ENCODE measurements around the gene FAM114A2.

FAM114A2 gene

GRCh38 chr5:153983885-153984284 lies 54.8 kb downstream of the FAM114A2 start:
- no peak for DNase-seq (ENCODE audit: low spot score)

GRCh38 chr5:153981905-153982605 lies 56.7 kb downstream of the FAM114A2 start:
- DNase-seq (ENCODE audit: low spot score), result no peak

DNA sequence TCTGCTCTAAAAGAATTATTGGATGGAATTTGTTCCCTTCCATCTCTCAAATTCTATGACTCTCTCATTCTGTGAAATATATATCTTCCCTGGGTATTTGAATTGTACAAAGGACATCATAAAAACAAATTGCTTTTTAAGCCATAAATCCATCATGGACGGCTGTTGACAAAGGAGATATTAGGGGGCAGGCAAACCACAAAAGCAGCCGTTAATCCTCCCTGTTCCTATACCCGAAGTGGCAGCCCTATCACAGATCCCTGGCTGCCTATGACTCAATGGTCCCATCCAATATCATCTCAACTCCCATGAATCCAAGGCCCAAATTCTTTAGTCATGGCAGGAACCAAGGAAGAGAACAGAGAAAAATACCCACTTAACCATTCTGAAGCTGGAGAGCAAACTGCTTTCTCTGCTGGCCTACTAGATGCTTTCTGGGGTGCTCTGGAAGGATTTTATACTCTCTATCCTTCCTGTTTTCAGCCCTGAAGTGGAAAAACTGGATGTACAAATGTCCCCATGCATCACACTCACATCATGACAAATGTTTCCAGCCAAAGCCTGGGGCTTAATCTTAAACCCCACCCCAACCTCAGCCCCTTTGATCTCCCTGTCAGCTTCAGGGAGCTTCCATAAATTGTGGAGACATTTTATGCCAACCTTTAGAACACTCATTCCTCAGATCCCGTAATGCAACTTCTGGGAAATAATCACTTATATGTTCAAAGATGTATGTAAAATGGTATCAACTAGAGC lies 59.5 kb downstream of the FAM114A2 start:
- DNase-seq (ENCODE audit: low spot score), result no peak

- DNase-seq (ENCODE audit: low spot score), result no peak
Observed at GRCh38 chr5:153974813-153975163, 63.9 kb downstream of the FAM114A2 start.

- DNase-seq (ENCODE audit: low spot score), result peak; percentile 72
Observed at GRCh38 chr5:153974131-153974812, 64.4 kb downstream of the FAM114A2 start.

DNA sequence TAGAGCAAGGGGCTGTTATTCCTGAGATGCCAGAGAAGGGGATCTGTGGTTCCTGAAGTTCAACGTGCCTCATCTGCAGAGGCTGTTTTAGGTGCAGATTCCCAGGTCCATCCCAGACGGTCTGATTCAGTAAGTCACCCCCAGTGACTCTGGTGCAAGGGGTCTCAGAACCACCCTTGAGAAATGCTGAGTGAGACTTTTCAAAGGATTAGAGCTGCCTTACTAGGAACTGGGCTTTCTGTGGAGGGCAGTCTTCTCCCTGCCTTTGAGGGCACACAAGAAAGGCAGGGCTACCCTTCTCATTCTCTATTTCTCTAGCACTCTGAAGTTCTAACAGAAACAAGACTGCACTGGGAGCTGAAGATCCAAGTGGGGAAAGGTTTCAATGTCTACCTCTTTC lies 66.5 kb downstream of the FAM114A2 start:
- no peak for DNase-seq (ENCODE audit: low spot score)

DNA sequence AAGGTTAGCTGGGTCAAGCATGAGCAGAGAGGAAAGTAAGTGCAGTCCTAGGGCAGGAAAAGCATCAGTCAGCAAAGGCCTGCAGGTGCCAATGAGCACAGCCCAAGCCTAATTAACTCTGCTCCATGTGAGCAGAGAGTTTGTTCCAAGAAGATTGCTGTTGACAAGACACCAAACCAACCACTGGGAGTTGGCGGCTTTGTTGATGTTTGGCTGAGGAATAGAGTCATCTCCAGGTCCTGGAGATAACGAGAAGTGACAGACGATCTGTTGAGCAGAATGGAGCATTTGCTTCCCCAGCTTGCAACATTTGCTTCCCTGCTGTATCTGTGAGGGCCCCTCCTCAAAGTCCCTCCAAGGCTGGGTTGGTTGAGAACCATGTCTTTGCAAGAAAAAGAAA lies 68.2 kb downstream of the FAM114A2 start:
- DNase-seq (ENCODE audit: low spot score), result no peak

- no peak for DNase-seq (ENCODE audit: low spot score)
Observed at GRCh38 chr5:153969563-153969895, 69.2 kb downstream of the FAM114A2 start.

DNA sequence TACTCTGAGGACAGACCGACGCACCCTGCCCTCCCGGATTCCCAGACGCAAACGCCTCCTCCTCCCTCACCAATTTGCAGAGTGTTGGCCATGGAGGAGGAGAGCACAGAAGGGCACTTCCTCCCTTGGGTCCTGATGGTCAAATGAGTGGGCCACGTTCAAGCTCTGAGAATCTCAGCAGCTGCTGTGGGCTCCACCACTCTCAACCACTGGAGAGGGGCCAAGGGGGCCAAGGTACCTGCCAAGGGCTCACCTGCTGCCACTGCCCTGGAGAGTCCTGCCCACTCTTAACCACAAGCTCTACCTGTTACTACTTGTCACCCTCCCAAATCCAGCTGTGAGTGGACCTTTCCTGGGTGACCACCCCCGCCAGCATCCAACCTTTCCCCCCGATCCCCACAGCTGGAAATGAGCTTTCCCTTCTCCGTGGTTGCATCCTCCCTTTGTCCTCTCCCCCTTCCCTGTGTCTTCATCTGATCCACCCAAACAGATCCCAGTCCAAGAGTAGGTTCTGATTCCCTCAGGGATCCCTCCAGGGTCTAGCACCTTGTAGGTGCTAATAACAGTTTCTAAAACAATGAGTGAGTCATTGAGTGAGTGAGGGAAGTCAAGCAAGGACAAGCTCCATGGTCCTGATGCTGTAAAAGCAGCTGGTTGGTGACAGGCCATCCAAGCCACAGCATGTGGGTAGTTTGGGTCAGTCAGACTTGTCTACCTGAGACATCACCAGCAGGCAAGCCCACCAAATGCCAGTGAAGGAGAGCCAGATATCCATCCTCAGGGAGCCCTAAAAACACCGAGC lies 69.7 kb downstream of the FAM114A2 start:
- DNase-seq (ENCODE audit: low spot score), result no peak

DNA sequence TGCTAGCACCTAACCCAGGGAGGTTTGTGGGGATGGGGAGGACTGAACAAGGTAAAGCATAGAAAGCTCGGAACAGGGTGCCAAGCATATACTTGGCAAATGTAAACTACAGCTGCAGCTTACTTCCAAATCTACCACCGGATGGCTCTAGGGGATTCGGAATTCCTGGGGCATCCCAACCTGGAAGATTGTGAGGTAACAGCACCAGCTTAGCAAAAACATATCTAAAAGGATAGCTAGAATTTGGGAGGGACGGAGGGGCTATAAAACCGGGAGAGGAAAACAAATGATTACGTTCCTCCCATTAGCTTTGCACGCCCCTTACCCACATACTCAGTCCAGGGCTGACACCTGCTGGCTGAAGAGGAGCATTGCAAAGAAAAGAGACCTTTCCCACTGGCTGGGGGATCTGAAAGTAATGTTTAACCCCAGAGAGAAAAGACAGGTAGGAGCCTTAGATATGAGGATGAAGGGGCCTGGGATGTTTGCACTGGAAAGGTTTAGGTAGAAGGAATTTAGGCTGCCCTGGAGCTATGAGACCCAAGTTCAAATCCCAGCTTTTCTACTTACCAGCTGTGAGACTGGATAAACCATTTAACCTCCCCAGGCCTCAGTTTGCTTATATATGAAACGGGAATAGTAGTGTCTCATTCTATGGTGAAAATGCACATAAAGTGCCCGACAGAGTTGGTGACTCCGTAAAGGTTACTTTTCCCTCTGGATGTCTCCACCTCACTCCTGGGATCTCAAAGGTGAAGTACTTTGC lies 73.6 kb downstream of the FAM114A2 start:
- peak; percentile 84 for DNase-seq (ENCODE audit: low spot score)

- no peak for DNase-seq (ENCODE audit: low spot score)
Observed at GRCh38 chr5:153964191-153964879, 74.4 kb downstream of the FAM114A2 start.

DNA sequence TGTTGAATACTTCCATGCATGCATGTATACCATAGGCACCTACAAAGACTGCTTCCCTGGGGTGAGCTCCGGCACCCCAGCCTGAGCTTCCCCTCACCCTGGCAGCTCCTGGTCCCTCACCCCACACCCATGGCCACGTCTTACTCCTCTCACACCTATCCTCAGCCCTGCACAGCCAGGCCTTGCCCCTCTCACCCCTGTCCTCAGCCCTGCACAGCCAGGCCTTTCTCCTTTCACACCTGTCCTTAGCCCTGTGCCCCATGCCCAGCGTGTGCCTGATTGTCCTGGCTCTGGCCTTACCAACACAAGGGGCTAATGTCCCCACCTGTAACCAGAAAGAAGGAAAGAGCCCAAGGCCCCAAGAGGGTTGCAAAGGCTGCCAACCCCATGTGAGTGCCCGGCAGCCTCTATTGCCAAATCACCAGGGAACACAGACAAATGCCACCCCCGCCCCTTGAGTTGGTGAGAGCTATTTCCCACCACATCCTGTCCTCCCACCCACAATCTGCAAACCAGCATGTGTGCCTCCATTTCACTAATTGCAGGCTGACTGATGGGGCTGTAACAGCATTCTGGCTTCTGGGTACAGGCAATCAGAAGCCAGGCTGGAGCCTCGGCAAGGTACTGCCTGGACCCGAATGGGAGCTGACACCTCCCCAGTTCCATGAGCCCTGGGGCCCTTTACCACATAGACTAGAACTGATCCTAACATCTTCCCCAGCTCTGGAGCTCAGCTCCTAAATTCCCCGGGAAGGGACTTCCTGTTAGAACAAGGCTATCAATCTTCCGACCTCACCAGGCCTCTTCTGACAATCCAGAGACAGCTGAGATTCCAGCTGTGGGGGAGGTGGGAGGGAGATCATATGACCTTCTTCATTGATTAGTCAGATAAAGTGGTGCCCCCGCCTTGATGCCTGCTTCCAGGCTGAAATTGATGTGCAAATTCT lies 78.2 kb downstream of the FAM114A2 start:
- no peak for DNase-seq (ENCODE audit: low spot score)

DNA sequence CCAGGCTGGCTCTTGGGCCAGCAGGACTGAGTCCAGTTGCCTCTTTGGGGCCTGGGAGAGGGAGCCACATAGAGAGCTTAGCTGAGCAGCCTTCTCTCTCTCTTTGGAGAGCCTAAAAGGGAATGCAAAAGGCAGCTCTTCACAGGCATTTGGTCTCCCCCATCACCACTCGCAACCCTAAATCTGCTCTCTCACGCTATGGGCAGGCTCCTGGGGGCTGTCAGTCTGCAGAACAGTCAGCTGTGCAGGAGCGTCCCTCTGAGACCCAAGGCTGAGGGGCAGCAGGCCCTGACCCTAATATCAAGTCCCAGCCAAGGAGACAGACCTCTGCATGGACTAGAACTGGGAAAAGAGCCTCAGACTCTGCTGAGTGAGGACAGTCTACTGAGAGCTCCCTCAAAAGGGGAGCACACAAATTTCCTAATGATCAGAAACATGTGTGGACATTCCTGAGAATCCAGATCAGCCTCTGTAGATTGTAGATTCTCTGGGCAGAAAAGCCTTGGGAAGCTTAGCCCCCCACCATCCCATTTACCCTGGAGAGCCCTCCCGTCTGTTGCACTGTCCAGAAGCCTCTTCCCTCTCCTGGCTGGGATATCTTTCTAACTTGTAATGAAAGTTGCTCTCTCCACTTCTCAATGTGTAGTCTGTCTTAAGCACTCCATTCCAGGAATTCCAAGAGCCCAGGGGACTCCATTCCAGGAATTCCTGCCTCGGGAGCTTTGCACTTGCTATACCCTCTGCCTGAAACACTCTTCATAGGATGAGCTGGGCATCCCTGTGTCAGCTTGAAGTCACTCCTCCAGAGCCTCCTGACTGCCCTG lies 79.4 kb downstream of the FAM114A2 start:
- no peak for DNase-seq (ENCODE audit: low spot score)

GRCh38 chr5:153957205-153957604 lies 81.5 kb downstream of the FAM114A2 start:
- no peak for DNase-seq (ENCODE audit: low spot score)

- DNase-seq (ENCODE audit: low spot score), result no peak
Observed at GRCh38 chr5:153953411-153953810, 85.3 kb downstream of the FAM114A2 start.

GRCh38 chr5:153952893-153953292 lies 85.8 kb downstream of the FAM114A2 start:
- DNase-seq (ENCODE audit: low spot score), result no peak

- no peak for DNase-seq (ENCODE audit: low spot score)
Observed at GRCh38 chr5:153952057-153952456, 86.7 kb downstream of the FAM114A2 start.

GRCh38 chr5:153941265-153941664 lies 97.4 kb downstream of the FAM114A2 start:
- no peak for DNase-seq (ENCODE audit: low spot score)
